ENCODE data around the gene ADK.
A peak's percentile ranks its signal among the peaks of the same experiment; 100 is the strongest.
"Not testable (repeated sequence)": the region's sequence is repeated elsewhere in the genome, so short reads cannot be mapped to it uniquely, and the experiment has no call there.

Gene ADK

GRCh38 chr10:74145133-74145532 is 5.9 kb upstream of the ADK start:
- peak; percentile 73 for DNase-seq (ENCODE audit: low read depth)

- not testable (repeated sequence) for DNase-seq (ENCODE audit: low read depth)
Measured at GRCh38 chr10:74146980-74147379, 4.0 kb upstream of the ADK start.

GRCh38 chr10:74150204-74150989 is 624 bp upstream of the ADK start, which contains the start of gene AP3M1:
Gene AP3M1 (minus strand): TSS chr10:74150828. CDS start chr10:74138379, 12,449 bp downstream.
- no peak for DNase-seq (ENCODE audit: low read depth)

GRCh38 chr10:74151879-74152722 is 1.1 kb downstream of the ADK start:
- DNase-seq (ENCODE audit: low read depth), result no peak

- DNase-seq (ENCODE audit: low read depth), result no peak
Measured at GRCh38 chr10:74153123-74153522, 2.1 kb downstream of the ADK start.

- no peak for DNase-seq (ENCODE audit: low read depth)
Measured at GRCh38 chr10:74153676-74154075, 2.7 kb downstream of the ADK start.

- DNase-seq (ENCODE audit: low read depth), result no peak
Measured at GRCh38 chr10:74156919-74157289, 5.9 kb downstream of the ADK start.

GRCh38 chr10:74160013-74160412 is 9.0 kb downstream of the ADK start:
- DNase-seq (ENCODE audit: low read depth), result no peak

GRCh38 chr10:74163319-74164068 is 12.5 kb downstream of the ADK start:
- no peak for DNase-seq (ENCODE audit: low read depth)

- DNase-seq (ENCODE audit: low read depth), result no peak
Measured at GRCh38 chr10:74164716-74165529, 13.9 kb downstream of the ADK start.

- no peak for DNase-seq (ENCODE audit: low read depth)
Measured at GRCh38 chr10:74165530-74165901, 14.5 kb downstream of the ADK start.

- DNase-seq (ENCODE audit: low read depth), result no peak
Measured at GRCh38 chr10:74167443-74167842, 16.4 kb downstream of the ADK start.

GRCh38 chr10:74171625-74172024 is 20.6 kb downstream of the ADK start:
- no peak for DNase-seq (ENCODE audit: low read depth)

GRCh38 chr10:74174521-74174920 is 23.5 kb downstream of the ADK start:
- no peak for DNase-seq (ENCODE audit: low read depth)

GRCh38 chr10:74175510-74176379 is 24.7 kb downstream of the ADK start:
- DNase-seq (ENCODE audit: low read depth), result no peak

GRCh38 chr10:74176380-74177139 is 25.5 kb downstream of the ADK start:
- DNase-seq (ENCODE audit: low read depth), result peak; percentile 89

GRCh38 chr10:74177140-74177677 is 26.2 kb downstream of the ADK start:
- DNase-seq (ENCODE audit: low read depth), result no peak

GRCh38 chr10:74178042-74178791 is 27.2 kb downstream of the ADK start:
- DNase-seq (ENCODE audit: low read depth), result no peak

Measured in fibroblast of the conjunctiva (primary cell).